Measurements from ENCODE around the gene KAZN.

GRCh38 chr1:15042866-15043265, 444.4 kb downstream of the KAZN start:
- TF ChIP-seq, protein P1, sequence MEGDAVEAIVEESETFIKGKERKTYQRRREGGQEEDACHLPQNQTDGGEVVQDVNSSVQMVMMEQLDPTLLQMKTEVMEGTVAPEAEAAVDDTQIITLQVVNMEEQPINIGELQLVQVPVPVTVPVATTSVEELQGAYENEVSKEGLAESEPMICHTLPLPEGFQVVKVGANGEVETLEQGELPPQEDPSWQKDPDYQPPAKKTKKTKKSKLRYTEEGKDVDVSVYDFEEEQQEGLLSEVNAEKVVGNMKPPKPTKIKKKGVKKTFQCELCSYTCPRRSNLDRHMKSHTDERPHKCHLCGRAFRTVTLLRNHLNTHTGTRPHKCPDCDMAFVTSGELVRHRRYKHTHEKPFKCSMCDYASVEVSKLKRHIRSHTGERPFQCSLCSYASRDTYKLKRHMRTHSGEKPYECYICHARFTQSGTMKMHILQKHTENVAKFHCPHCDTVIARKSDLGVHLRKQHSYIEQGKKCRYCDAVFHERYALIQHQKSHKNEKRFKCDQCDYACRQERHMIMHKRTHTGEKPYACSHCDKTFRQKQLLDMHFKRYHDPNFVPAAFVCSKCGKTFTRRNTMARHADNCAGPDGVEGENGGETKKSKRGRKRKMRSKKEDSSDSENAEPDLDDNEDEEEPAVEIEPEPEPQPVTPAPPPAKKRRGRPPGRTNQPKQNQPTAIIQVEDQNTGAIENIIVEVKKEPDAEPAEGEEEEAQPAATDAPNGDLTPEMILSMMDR (IDR thresholded peaks at IDR 0.05; ENCODE audit: low read length), result no peak
- TF ChIP-seq EZH2 (IDR thresholded peaks at IDR 0.05; ENCODE audit: borderline replicate concordance, low read length), result no peak
